GM21447 (cell line): Measurements from ENCODE around the gene GNB1.
A peak's percentile ranks its signal among the peaks of the same experiment; 100 is the strongest.

Source experiments
- ATAC-seq: cut with Tn5 transposase; IDR thresholded peaks from one replicate; pipeline ENCODE4 v1.9.1; 2021; ENCODE audit not compliant: unreplicated experiment

The GNB1 gene

DNA sequence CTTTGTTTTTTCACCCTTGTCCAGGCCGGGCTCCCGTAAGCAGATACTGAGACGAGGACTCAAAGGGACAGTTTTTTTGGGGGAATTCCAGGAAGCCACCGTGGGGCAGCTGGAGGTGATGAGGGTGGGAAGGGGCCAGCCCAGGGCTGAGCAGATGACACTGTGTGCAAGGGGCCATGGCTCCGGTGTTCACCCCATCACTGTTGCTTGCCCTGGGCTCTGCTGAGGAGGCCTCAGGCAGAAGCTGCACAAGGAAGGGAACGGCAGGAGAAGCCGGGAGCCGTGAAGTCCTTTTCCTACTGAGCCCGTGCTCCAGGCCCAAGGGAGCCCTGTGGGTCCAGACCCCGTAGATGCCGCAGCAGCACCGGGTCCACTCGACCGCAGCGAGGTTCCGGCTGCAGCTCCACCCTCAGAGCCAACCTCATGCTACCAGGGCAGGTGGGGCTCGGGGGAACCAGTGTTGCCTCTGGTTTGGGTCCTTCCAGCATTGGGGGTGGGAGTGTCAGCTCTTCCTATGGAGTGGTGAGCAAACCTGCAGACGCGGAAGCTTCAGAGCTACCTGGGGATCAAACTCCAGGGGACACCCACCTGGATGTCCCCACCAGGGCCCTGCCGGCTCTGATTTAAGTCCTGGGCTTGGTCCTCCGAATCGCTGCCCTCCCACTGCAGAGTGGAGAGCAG is 19.9 kb upstream of the GNB1 start:
- no peak for ATAC-seq

DNA sequence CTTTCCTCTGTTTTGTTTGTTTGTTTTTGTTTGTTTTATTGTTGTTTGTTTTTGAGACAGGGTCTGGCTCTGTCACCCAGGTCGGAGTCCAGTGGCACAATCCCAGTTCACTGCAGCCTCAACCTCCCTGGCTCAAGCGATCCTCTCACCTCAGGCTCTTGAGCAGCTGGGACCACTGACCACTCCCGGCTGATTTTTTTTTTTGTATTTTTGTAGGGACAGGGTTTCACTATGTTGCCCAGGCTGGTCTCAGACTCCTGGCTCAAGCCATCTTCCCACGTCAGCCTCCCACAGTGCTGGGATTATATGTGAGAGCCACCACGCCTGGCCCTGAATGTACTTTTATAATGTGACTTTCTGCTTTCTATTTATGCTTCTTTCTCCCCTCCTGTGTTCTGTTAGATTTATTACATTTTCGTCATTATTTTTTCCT is 19.2 kb upstream of the GNB1 start:
- no peak for ATAC-seq

DNA sequence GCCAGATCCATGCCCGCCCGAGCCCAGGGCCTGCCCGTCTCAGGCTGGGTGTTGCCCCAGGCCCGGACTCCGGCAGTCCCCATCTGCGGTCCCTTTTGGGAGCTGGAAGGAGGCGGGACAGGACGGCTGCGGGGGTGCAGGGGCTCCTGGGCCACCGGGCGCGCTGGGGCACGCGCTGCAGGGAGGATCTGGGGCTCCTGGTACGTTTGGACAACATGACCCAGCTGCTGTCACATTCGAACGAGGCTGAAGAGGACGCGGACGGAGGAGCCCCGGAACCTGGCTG is 17.6 kb upstream of the GNB1 start:
- peak; percentile 12 for ATAC-seq

DNA sequence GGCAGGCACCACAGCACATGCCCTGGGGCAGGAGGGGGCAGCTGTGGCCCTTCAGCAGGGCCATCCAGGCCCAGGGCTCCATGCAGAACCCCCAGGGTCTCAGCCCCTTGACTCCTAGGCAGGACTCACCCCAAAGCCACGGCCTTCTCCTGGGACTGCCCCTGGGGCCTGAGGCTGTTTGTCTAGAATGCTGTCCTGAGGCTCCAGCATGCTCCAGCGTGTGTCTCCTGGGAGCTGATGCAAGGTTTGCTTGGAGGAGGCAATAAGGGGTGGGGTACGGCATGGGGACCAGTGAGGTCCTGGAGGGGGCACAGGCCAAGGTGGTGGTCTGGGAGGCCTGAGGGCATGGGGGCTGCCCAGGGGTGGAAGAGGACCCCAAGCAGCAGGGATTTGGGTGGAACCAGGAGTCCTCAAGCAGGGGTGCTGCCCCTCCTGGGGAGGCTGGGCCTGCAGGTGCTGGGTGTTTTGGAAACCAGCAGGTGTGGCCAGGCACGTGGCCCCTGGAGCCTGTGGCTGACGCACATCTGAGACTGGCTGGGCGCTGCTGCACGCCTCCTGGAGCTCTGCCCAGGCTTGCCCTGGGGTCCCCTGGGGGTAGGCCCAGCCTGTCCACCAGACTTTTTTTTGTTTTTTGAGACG is 16.3 kb upstream of the GNB1 start:
- no peak for ATAC-seq

DNA sequence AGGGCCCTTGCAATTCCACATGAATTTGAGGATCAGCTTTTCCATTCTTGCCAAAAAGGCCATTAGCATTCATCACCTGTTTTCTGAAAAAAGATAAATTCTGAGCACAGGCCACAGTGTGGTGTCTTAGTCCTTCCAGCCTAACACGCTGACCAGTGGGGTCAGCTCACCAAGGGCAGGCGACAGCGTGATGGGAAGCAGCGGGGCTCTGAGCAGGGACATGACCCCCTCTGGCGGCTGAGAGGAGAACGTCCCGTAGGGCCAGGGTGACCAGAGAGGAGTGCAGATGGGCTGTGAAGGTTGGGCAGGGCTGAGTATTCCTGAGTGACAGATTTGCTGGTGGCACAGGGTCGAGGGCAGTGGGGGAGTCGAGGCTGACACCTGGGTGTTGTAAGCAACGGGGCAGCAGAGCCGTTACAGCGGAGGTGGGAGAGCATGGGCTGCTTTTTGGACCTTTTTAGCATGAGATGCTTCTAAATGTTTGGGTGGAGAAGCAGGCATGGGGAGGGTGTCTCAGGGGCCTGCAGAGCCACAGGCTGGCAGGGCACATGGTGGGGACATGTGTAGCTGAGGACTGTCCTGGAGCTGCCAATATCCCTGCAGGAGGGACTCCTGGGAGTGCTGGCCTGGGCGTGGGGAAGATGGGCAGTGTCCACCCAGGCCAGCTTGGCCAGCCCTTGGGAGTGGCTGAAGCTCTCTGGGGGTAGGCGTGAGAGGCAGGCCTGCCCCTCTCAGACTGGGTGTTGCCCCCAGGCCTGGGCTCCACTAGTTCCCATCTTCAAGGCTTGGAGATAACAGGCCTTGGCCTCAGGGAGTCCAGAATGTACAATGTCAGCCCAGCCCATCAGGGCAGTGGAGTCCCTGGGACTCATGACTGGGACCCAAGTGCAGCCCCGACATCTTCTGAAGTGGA is 15.6 kb upstream of the GNB1 start:
- no peak for ATAC-seq

- ATAC-seq = no peak
These were observed 12.3 kb upstream of the GNB1 start for GRCh38 chr1:1903224-1903623.

GRCh38 chr1:1901641-1902294 is 10.9 kb upstream of the GNB1 start:
- ATAC-seq = no peak

DNA sequence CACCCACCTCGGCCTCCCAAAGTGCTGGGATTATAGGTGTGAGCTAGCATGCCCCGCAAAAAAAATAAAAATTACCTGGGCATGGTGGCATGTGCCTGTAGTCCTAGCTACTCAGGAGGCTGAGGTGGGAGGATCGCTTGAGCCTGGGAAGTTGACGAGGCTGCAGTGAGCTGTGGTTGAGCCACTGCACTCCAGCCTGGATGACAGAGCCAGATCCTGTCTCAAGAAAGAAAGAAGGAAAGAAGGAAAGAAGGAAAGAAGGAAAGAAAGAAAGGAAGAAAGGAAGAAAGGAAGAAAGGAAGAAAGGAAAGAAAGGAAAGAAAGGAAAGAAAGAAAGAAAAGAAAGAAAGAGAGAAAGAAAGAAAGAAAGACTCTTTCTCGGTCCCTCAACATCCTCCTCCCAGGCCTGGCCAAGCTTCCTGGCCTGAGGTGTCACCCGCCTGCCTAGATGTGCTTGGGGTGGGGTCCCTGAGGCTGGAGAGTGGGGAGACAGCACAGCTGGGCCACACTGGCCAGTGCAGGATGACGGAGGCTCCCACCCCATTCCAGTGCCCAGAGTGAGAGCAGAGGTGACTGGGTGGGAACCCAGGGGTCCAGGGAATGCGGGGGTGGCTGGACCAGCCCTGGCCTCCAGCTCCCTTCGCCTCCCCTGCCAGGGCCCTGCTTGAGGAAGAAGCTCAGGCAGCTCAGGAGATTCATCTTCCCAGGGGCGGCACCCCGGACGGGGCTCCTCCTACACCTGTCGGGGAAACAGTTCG is 10.2 kb upstream of the GNB1 start:
- ATAC-seq = no peak

GRCh38 chr1:1899967-1900327 is 9.1 kb upstream of the GNB1 start:
- ATAC-seq = no peak

DNA sequence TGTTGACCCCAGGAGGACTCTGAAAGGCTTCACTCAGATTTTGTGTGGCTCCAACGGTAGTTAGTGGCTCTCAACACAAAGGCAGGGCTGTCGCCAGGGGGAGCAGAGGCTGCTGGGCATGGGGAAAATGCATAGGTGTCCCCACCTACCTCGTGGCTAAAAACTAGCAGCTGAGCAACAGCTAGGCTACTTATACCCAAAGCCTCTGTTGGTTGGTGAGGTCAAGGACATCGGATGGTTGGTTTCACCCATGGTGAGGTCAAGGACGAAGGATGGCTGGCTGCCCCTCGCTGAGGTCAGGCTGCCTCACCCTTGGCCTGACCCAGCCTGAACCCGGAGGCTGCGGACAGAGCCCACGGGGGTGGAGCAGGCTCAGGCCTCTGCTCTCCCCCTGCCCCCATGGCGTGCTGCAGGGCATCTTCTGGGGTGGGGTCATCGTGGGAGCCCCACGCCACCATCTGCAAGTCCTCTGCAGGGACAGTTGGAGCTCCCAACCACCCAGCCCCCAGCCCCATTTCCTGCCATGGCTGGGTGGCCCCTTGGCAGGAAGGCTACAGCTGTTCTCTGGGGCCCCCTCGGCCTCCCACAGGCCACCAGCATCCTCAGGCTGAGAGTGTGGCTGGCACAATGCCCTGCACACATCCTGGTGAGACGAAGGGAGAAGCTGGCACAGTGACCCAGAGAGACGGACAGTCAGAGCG is 8.5 kb upstream of the GNB1 start:
- ATAC-seq = no peak

GRCh38 chr1:1898246-1898933 is 7.5 kb upstream of the GNB1 start:
- no peak for ATAC-seq

DNA sequence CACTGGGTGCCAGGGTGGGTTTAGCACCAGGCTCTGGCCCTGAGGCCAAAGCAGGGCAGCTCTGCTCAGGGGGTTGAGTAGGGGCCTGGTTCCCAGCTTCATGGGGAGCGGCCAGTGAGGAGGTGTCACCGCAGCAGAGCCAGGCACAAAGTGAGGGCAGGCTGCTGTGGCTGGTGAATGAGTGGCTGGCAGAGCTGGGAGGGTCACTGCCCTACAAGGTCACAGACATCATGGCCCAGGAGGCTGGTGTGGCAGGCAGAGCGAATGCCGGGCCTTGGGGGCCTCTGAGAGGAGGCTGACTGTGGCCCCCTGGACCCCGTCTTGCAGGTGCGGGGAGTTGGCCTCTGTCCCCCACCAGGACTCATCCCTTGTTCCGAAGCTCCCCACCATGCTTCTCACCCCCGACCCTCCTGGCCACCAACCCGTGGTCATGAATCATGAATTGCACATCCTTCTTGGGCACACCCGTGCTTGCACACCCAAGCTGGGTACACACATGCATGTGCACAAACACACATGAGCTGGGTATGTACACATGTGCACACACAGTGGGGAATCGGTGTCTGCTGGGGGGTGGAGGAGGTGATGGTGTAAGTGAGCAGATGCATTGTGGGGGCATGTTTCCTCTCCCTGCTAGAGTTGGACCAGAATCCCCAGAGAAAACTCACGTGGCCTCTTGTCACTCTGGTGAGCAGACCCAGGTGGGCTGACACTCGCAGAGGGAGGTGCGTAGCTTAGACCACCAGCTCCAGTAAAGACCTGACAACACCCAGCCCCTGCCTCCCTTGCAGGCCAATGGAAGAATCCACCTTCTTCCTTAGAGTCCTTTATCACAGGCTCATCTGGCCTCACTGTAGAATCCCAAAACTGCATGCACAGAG is 4.8 kb upstream of the GNB1 start:
- ATAC-seq = no peak

DNA sequence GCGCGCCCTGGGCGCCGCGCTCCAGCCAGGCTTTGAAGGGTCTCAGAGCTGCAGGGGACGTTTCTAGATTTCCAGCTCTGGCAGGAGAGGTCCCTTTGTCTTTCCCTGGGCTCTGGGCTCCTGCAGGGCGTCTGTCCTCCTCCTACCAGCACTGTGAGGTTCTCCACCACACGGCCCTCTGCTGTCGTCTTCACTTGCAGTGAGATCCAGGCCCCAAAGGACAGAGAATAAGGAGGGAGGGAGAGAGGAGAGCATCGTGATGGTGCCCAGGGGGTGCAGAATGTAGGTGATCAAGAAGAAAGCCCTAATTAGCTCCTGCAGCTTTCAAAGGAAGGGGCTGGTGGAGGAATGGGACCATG is 4.2 kb upstream of the GNB1 start:
- no peak for ATAC-seq

- no peak for ATAC-seq
These were observed 3.6 kb upstream of the GNB1 start for GRCh38 chr1:1894354-1895059.

GRCh38 chr1:1893997-1894353 is 3.1 kb upstream of the GNB1 start:
- no peak for ATAC-seq

- no peak for ATAC-seq
These were observed 2.6 kb upstream of the GNB1 start for GRCh38 chr1:1893291-1893985.

DNA sequence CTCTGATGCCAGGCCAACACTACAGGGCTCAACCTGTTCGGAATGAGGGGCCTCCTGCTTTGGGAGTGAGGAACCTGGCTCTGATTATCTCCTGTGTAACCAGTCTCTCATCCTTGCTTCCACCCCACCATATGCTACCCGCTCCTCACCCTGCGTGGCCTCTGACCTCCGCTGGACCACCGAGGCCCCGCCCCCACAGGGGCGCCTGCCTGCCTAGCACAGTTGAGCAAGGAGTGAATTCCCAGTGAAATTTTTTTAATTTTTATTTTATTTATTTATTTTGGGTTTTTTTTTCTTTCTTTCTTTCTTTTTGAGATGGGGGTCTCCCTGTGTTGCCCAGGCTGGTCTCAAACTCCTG is 1.9 kb upstream of the GNB1 start:
- no peak for ATAC-seq
